H1 (cell line): Measurements from ENCODE around the gene PARP4. TPM values are rescaled to one million over a fixed set of nuclear protein-coding genes. Genes with fewer than 3 reads are reported as not detected.

Experiments
- CTCF ChIA-PET: fragments of 300-600 bp; sonication (Branson Sonifier 250); formaldehyde crosslinking; loops from one replicate; lab custom pipeline; 2021; ENCODE audit not compliant: partially characterized antibody; lab: Charles Lee
- POLR2A ChIA-PET: fragments of 300-600 bp; sonication (Branson Sonifier 250); formaldehyde crosslinking; loops from one replicate; lab custom pipeline; 2021; ENCODE audit warnings: inconsistent platforms; ENCODE audit not compliant: partially characterized antibody; lab: Charles Lee
- DNase-seq, 2 experiments: peaks; one replicate each; pipeline versions ENCODE4 v3.0.0 to v3.0.0-alpha.2; 2010 to 2022; ENCODE audit warnings: low spot score in 2 of 2, low read depth in 1 of 2, mixed read lengths in 1 of 2
- FAIRE-seq: peaks from 2 replicates; lab custom pipeline; 2011; peaks lifted over from hg19 to GRCh38; lab: Jason Lieb, UNC
- H2AFZ ChIP-seq: 2 replicates; pipeline ENCODE4 v1.8.1; 2012; ENCODE audit warnings: low read length, inconsistent platforms
- H2AK5ac ChIP-seq: 2 replicates; pipeline ENCODE4 v1.6.1; 2013; ENCODE audit warnings: low read depth, low read length
- H2BK120ac ChIP-seq: replicated peaks from 2 replicates; pipeline ENCODE3; 2013; ENCODE audit warnings: low read depth, low read length, inconsistent platforms
- H2BK12ac ChIP-seq: 2 replicates; pipeline ENCODE4 v1.6.1; 2013; ENCODE audit warnings: low read depth, low read length
- H2BK15ac ChIP-seq: 2 replicates; pipeline ENCODE4 v1.6.1; 2013; ENCODE audit warnings: low read length
- H2BK20ac ChIP-seq: 2 replicates; pipeline ENCODE4 v1.6.1; 2013; ENCODE audit warnings: low read length
- H2BK5ac ChIP-seq: 2 replicates; pipeline ENCODE4 v1.6.1; 2013; ENCODE audit warnings: low read depth, low read length
- H3K14ac ChIP-seq: 2 replicates; pipeline ENCODE4 v1.6.1; 2013; ENCODE audit warnings: inconsistent platforms; ENCODE audit not compliant: insufficient read length
- H3K18ac ChIP-seq: 2 replicates; pipeline ENCODE4 v1.6.1; 2013; ENCODE audit warnings: low read length; ENCODE audit errors: extremely low read depth
- H3K23ac ChIP-seq: 2 replicates; pipeline ENCODE4 v1.6.1; 2013; ENCODE audit warnings: inconsistent platforms; ENCODE audit not compliant: insufficient read length
- H3K23me2 ChIP-seq: 2 replicates; pipeline ENCODE4 v1.6.1; 2013; ENCODE audit warnings: low read depth, low read length
- H3K27ac ChIP-seq: 2 replicates; pipeline ENCODE4 v1.6.1; 2011; ENCODE audit warnings: low read depth, low read length, inconsistent platforms
- H3K27me3 ChIP-seq, 4 experiments: replicated peaks in 1 of 4; 1 replicate in 1 of 4; 2 replicates in 3 of 4; pipeline versions ENCODE4 v1.6.1 to v1.8.1; 2011 to 2013; ENCODE audit warnings: low read length in 3 of 4, mild to moderate bottlenecking in 3 of 4, inconsistent platforms in 2 of 4, mixed read lengths in 2 of 4, moderate library complexity in 1 of 4; ENCODE audit not compliant: control insufficient read depth in 3 of 4, insufficient read depth in 3 of 4; ENCODE audit errors: extremely low read depth in 1 of 4
- H3K36me3 ChIP-seq, 4 experiments: 2 replicates each; pipeline versions ENCODE4 v1.6.1 to v1.8.1; 2011 to 2013; ENCODE audit warnings: mild to moderate bottlenecking in 4 of 4, low read length in 3 of 4, moderate library complexity in 2 of 4, control low read depth in 1 of 4, inconsistent platforms in 1 of 4; ENCODE audit not compliant: insufficient read depth in 4 of 4, control insufficient read depth in 2 of 4
- H3K4ac ChIP-seq: replicated peaks from 2 replicates; pipeline ENCODE3; 2013; ENCODE audit warnings: low read length, low read depth, mixed read lengths, inconsistent platforms; ENCODE audit not compliant: insufficient read length
- H3K4me1 ChIP-seq, 4 experiments: replicated peaks in 1 of 4; 1 replicate in 1 of 4; 2 replicates in 3 of 4; pipeline versions ENCODE4 v1.6.1 to v1.8.1; 2011 to 2013; ENCODE audit warnings: low read length in 3 of 4, inconsistent platforms in 2 of 4, mixed read lengths in 1 of 4; ENCODE audit not compliant: insufficient read depth in 4 of 4, control insufficient read depth in 3 of 4
- H3K4me2 ChIP-seq, 2 experiments: 2 replicates each; pipeline versions ENCODE4 v1.6.1 to v1.8.1; 2011 to 2013; ENCODE audit warnings: low read depth in 2 of 2, low read length in 2 of 2, control low read depth in 1 of 2, inconsistent platforms in 1 of 2, mild to moderate bottlenecking in 1 of 2; ENCODE audit not compliant: insufficient read depth in 1 of 2
- H3K4me3 ChIP-seq, 4 experiments: fragments of 200-600, 300-600 bp in 1 of 4; sonication (generic), shearing (Covaris generic), sonication (Bioruptor Twin) in 1 of 4; 2 replicates each; pipeline versions ENCODE4 v1.5.1 to v1.8.1; 2011 to 2016; ENCODE audit warnings: low read length in 4 of 4, low read depth in 3 of 4, control low read depth in 2 of 4, inconsistent platforms in 2 of 4, mild to moderate bottlenecking in 2 of 4, mixed read lengths in 1 of 4, moderate library complexity in 1 of 4; ENCODE audit not compliant: insufficient read depth in 2 of 4; ENCODE audit errors: extremely low read depth in 1 of 4
- H3K56ac ChIP-seq: replicated peaks from 2 replicates; pipeline ENCODE3; 2013; ENCODE audit warnings: low read depth, mild to moderate bottlenecking, mixed read lengths, low read length, inconsistent platforms; ENCODE audit not compliant: insufficient read length
- H3K79me1 ChIP-seq: 2 replicates; pipeline ENCODE4 v1.6.1; 2013; ENCODE audit warnings: low read depth, low read length, control low read depth
- H3K79me2 ChIP-seq, 2 experiments: 2 replicates each; pipeline versions ENCODE4 v1.6.1 to v1.8.1; 2012 to 2013; ENCODE audit warnings: low read length in 2 of 2, mild to moderate bottlenecking in 2 of 2, inconsistent platforms in 1 of 2; ENCODE audit not compliant: insufficient read depth in 2 of 2, control insufficient read depth in 1 of 2
- H3K9ac ChIP-seq, 4 experiments: replicated peaks in 1 of 4; 1 replicate in 1 of 4; 2 replicates in 3 of 4; pipeline versions ENCODE4 v1.6.1 to v1.8.1; 2011 to 2013; ENCODE audit warnings: low read depth in 3 of 4, low read length in 3 of 4, control low read depth in 2 of 4, mild to moderate bottlenecking in 2 of 4, moderate library complexity in 2 of 4, inconsistent platforms in 1 of 4; ENCODE audit errors: extremely low read depth in 1 of 4
- H3K9me3 ChIP-seq, 2 experiments: 2 replicates each; pipeline versions ENCODE4 v1.6.1 to v1.8.1; 2012 to 2013; ENCODE audit warnings: mild to moderate bottlenecking in 2 of 2, moderate library complexity in 2 of 2, control low read depth in 1 of 2, inconsistent platforms in 1 of 2, low read depth in 1 of 2, low read length in 1 of 2, mixed read lengths in 1 of 2; ENCODE audit not compliant: insufficient read depth in 2 of 2
- H4K20me1 ChIP-seq, 2 experiments: replicated peaks in 1 of 2; 2 replicates each; pipeline versions ENCODE3 to v1.8.1; 2011 to 2013; ENCODE audit warnings: inconsistent platforms in 2 of 2, low read length in 2 of 2, mild to moderate bottlenecking in 1 of 2; ENCODE audit not compliant: insufficient read depth in 2 of 2, control insufficient read depth in 1 of 2
- H4K5ac ChIP-seq: 2 replicates; pipeline ENCODE4 v1.6.1; 2013; ENCODE audit warnings: low read length, low read depth, mixed read lengths, inconsistent platforms; ENCODE audit not compliant: insufficient read length
- H4K8ac ChIP-seq: 2 replicates; pipeline ENCODE4 v1.8.0; 2013; ENCODE audit warnings: mild to moderate bottlenecking, moderate library complexity, low read length, inconsistent platforms; ENCODE audit not compliant: insufficient read depth; ENCODE audit errors: extremely low read depth
- H4K91ac ChIP-seq: replicated peaks from 2 replicates; pipeline ENCODE3; 2013; ENCODE audit warnings: low read length, mixed read lengths, inconsistent platforms; ENCODE audit not compliant: insufficient read length
- CTCF ChIP-seq, 3 experiments: IDR thresholded peaks; 1 replicate in 2 of 3; 2 replicates in 1 of 3; pipeline versions ENCODE4 v1.5.1 to v1.6.1; 2011; ENCODE audit warnings: low read length in 3 of 3, mild to moderate bottlenecking in 3 of 3, inconsistent platforms in 2 of 3, low read depth in 1 of 3, moderate library complexity in 1 of 3; ENCODE audit not compliant: insufficient read depth in 1 of 3; ENCODE audit errors: control extremely low read depth in 1 of 3
- MAX ChIP-seq: IDR thresholded peaks from 2 replicates; pipeline ENCODE4 v1.6.1; 2012; ENCODE audit warnings: inconsistent platforms
- POLR2A ChIP-seq, 2 experiments: IDR thresholded peaks; 1 replicate in 1 of 2; 2 replicates in 1 of 2; pipeline ENCODE4 v1.6.1; 2011; ENCODE audit warnings: low read depth in 2 of 2, low read length in 2 of 2, mild to moderate bottlenecking in 2 of 2; ENCODE audit errors: control extremely low read depth in 1 of 2
- RAD21 ChIP-seq, 2 experiments: IDR thresholded peaks in 1 of 2; conservative IDR thresholded peaks in 1 of 2; 2 replicates each; pipeline ENCODE4 v1.6.1; 2011; ENCODE audit warnings: low read depth in 2 of 2, low read length in 2 of 2, improper control_type of control experiment in 1 of 2, inconsistent platforms in 1 of 2, mild to moderate bottlenecking in 1 of 2, moderate library complexity in 1 of 2
- TBP ChIP-seq: IDR thresholded peaks from 2 replicates; pipeline ENCODE4 v1.6.1; 2011; ENCODE audit warnings: low read depth, low read length, improper control_type of control experiment
- USF2 ChIP-seq: IDR thresholded peaks from 2 replicates; pipeline ENCODE4 v1.6.1; 2011; ENCODE audit warnings: low read length, improper control_type of control experiment
- WGBS, 2 experiments: shearing (Covaris generic) in 1 of 2; methylation state at CpG; one replicate each; pipeline versions ENCODE4 v1.1.6 to v1.1.7; 2013 to 2015; ENCODE audit warnings: low lambda C conversion rate in 2 of 2, mixed read lengths in 2 of 2, inconsistent platforms in 1 of 2, low coverage in 1 of 2, missing lambda C conversion rate in 1 of 2; ENCODE audit not compliant: insufficient replicate concordance in 2 of 2, insufficient coverage in 1 of 2, insufficient read length in 1 of 2; ENCODE audit errors: extremely low coverage in 1 of 2, missing lambda C conversion rate in 1 of 2; 5-methylcytosine and 5-hydroxymethylcytosine counted together
- polyA plus RNA-seq, 7 experiments: library from polyadenylated mRNA; depleted of rRNA in 3 of 7; stranded (reverse) in 5 of 7; unstranded in 2 of 7; fragments of >200 nt in 5 of 7; fragments of 200-250 nt in 2 of 7; gene quantifications; 1 replicate in 5 of 7; 2 replicates in 1 of 7; 4 replicates in 1 of 7; pipeline versions ENCODE4 v1.2.1 to v1.2.3, GENCODE V29; 2011 to 2013; ENCODE audit warnings: missing spikeins in 2 of 7, mixed read lengths in 2 of 7
- total RNA-seq: library from RNA; stranded (reverse); fragmentation: NEBNext Ultra II Directional; extraction: Animal tissue kit (Norgen Biotek cat#: 25700); gene quantifications from 2 replicates; pipeline ENCODE4 v1.2.1, GENCODE V29; 2021

The PARP4 gene
- total and polyA plus RNA-seq, 2 of the 8 experiments (the other 6 are each of a cell fraction or from before 2014, with no cell fraction given), result 22.2 to 40.3 TPM

GRCh38 chr13:24540236-24541126 is 27.9 kb upstream of the PARP4 start:
- peak overlapping the region; percentile 82 to 93 for H3K4me2 ChIP-seq
- H2AK5ac ChIP-seq, result no peak overlapping the region
- FAIRE-seq (no peak), DNase-seq (peak; percentile 54 to 95)
- H2BK12ac ChIP-seq, result 0 out of 2 replicates have a peak overlapping the region, but pooled peaks have one; percentile 68
- no peak overlapping the region for H2BK5ac ChIP-seq
- H4K8ac ChIP-seq, result peak overlapping the region; percentile 9
- H3K56ac ChIP-seq, result no peak overlapping the region
- H3K4ac ChIP-seq, result no peak overlapping the region
- whole genome bisulfite sequencing, 2 experiments, result 60% methylated on average over 32 of the region's 32 CpGs; no CpG with 5 or more reads in 1 of the 2 experiments
- no peak overlapping the region for H4K5ac ChIP-seq
- H3K9me3 ChIP-seq, result no peaks in the 10 kb centered on the region
- H2BK20ac ChIP-seq, result no peak overlapping the region
- POLR2A ChIA-PET, result interaction anchor here (0.9 kb wide), 1 partner anchor 30 kb away, joined by 3 read pairs; no protein-coding TSS in a partner anchor
- H3K27ac ChIP-seq, result no peak overlapping the region
- H3K27me3 ChIP-seq, result peaks cover 2 to 10% (median 9%) of the 10 kb centered on the region in 4 experiments
- no peaks in the 10 kb centered on the region for H3K79me1 ChIP-seq
- H3K18ac ChIP-seq, result peak overlapping the region; percentile 51
- H3K36me3 ChIP-seq, result no peaks in the 10 kb centered on the region
- peak overlapping the region; percentile 26; the same call in 1 of the 2 replicates for H2AFZ ChIP-seq
- H2BK15ac ChIP-seq, result no peak overlapping the region
- H4K20me1 ChIP-seq, result no peaks in the 10 kb centered on the region
- H3K4me3 ChIP-seq, result peak overlapping the region in 3 of 4 experiments; percentile 42 to 63 (median 49); a peak in 4 of 8 replicates
- H3K4me1 ChIP-seq, result peaks cover 0 to 11% (median 0%) of the 10 kb centered on the region in 4 experiments; a peak in 1 of 7 replicates
- no peak overlapping the region for H3K9ac ChIP-seq
- H4K91ac ChIP-seq, result peak overlapping the region; percentile 42
- no peak overlapping the region for H3K23ac ChIP-seq
- no peak overlapping the region for H2BK120ac ChIP-seq
- no peak overlapping the region for H3K14ac ChIP-seq
- CTCF ChIA-PET, result interaction anchor here (0.5 to 2.1 kb wide), 17 partner anchors 12 to 1537 kb away, joined by 3 to 11 read pairs (median 4); no protein-coding TSS in a partner anchor
- H3K79me2 ChIP-seq, result no peaks in the 10 kb centered on the region
- H3K23me2 ChIP-seq, result peaks cover 7% of the 10 kb centered on the region; the same call in 1 of the 2 replicates
- TF ChIP-seq CTCF (IDR thresholded peaks at IDR 0.05; ENCODE audit: control extremely low read depth in 1 of 3, insufficient read depth in 1 of 3, low read depth in 1 of 3, low read length in 3 of 3), result peak; percentile 82 to 88 (median 84)
- TF ChIP-seq TBP, result peak; percentile 14; the same call in 1 of the 2 replicates
- TF ChIP-seq MAX, result 0 out of 2 replicates have a peak, but pooled peaks have one; percentile 35
- peak; percentile 61 to 74 for TF ChIP-seq RAD21 (IDR thresholded peaks at IDR 0.05 in 1 of 2, conservative IDR thresholded peaks at IDR 0.05 in 1 of 2; ENCODE audit: low read depth in 2 of 2, low read length in 2 of 2)
- no peak for TF ChIP-seq POLR2A (IDR thresholded peaks at IDR 0.05; ENCODE audit: control extremely low read depth in 1 of 2, low read depth in 2 of 2, low read length in 2 of 2)
- 0 out of 2 replicates have a peak, but pooled peaks have one; percentile 6 for TF ChIP-seq USF2
